SK-N-SH (cell line): ENCODE measurements around the gene PTS. TPM values are rescaled to one million over a fixed set of nuclear protein-coding genes. Genes with fewer than 3 reads are reported as not detected.

ENCODE experiments used
- CTCF ChIA-PET: fragments of 300-600, 350-600 bp; formaldehyde crosslinking; extraction: SDS; loops from one replicate; lab custom pipeline; 2021; lab: Yijun Ruan, JAX
- POLR2A ChIA-PET: fragments of 350-600 bp; sonication (Branson Sonifier 250); formaldehyde crosslinking; extraction: SDS; loops from one replicate; lab custom pipeline; 2020; ENCODE audit warnings: antibody characterized with exemption, inconsistent platforms; lab: Yijun Ruan, JAX
- DNase-seq: peaks from one replicate; pipeline ENCODE4 v3.0.0; 2012
- H2AFZ ChIP-seq: fragments of 200-600 bp; sonication (generic); 2 replicates; pipeline ENCODE4 v1.8.1; 2016; ENCODE audit warnings: antibody characterized with exemption, mild to moderate bottlenecking, low read depth
- H3F3A ChIP-seq: fragments of 200-600 bp; sonication (generic); replicated peaks from 2 replicates; pipeline ENCODE3; 2016; ENCODE audit warnings: antibody characterized with exemption, mild to moderate bottlenecking; ENCODE audit not compliant: insufficient read depth
- H3K27ac ChIP-seq, 2 experiments: fragments of 200-500 bp in 1 of 2; fragments of 200-600 bp in 1 of 2; sonication (Bioruptor generic) in 1 of 2; sonication (generic), shearing (Covaris generic) in 1 of 2; 2 replicates each; pipeline versions ENCODE4 v1.5.1 to v1.6.1; 2014 to 2016; ENCODE audit warnings: low read depth in 2 of 2, inconsistent platforms in 1 of 2, low read length in 1 of 2, mild to moderate bottlenecking in 1 of 2, mixed read lengths in 1 of 2
- H3K27me3 ChIP-seq: fragments of 200-600 bp; sonication (generic), shearing (Covaris generic); 2 replicates; pipeline ENCODE4 v1.6.1; 2016; ENCODE audit warnings: mixed run types; ENCODE audit not compliant: insufficient read depth
- H3K36me3 ChIP-seq, 2 experiments: fragments of 200-500 bp in 1 of 2; fragments of 200-600 bp in 1 of 2; sonication (Bioruptor generic) in 1 of 2; sonication (generic) in 1 of 2; replicated peaks in 1 of 2; 2 replicates each; pipeline versions ENCODE3 to v1.5.1; 2014 to 2016; ENCODE audit warnings: low read length in 1 of 2, mild to moderate bottlenecking in 1 of 2; ENCODE audit not compliant: insufficient read depth in 2 of 2, control insufficient read depth in 1 of 2
- H3K4me1 ChIP-seq, 2 experiments: fragments of 200-500 bp in 1 of 2; fragments of 200-600 bp in 1 of 2; sonication (Bioruptor generic) in 1 of 2; sonication (generic), shearing (Covaris generic) in 1 of 2; 2 replicates each; pipeline versions ENCODE4 v1.5.1 to v1.6.1; 2014 to 2016; ENCODE audit warnings: low read depth in 1 of 2, low read length in 1 of 2, mixed run types in 1 of 2; ENCODE audit not compliant: insufficient read depth in 2 of 2, control insufficient read depth in 1 of 2
- H3K4me2 ChIP-seq: fragments of 200-600 bp; sonication (generic), shearing (Covaris generic); 2 replicates; pipeline ENCODE4 v1.6.1; 2017; ENCODE audit warnings: mixed run types
- H3K4me3 ChIP-seq, 2 experiments: fragments of 200-500 bp in 1 of 2; fragments of 200-600 bp in 1 of 2; sonication (Bioruptor generic) in 1 of 2; sonication (generic), shearing (Covaris generic) in 1 of 2; 2 replicates each; pipeline versions ENCODE4 v1.5.1 to v1.8.1; 2014 to 2016; ENCODE audit warnings: low read depth in 2 of 2, inconsistent platforms in 1 of 2, low read length in 1 of 2, mild to moderate bottlenecking in 1 of 2, mixed read lengths in 1 of 2, moderate library complexity in 1 of 2
- H3K79me2 ChIP-seq: fragments of 200-600 bp; sonication (generic); 2 replicates; pipeline ENCODE4 v1.8.1; 2017; ENCODE audit warnings: mild to moderate bottlenecking; ENCODE audit not compliant: insufficient read depth
- H3K9ac ChIP-seq: fragments of 200-600 bp; sonication (generic); 2 replicates; pipeline ENCODE4 v1.6.1; 2017; ENCODE audit warnings: mixed run types
- H3K9me2 ChIP-seq: fragments of 200-600 bp; sonication (generic); 2 replicates; pipeline ENCODE4 v1.6.1; 2017; ENCODE audit warnings: mixed run types
- H3K9me3 ChIP-seq: fragments of 200-600 bp; sonication (generic); 2 replicates; pipeline ENCODE4 v1.6.1; 2017; ENCODE audit warnings: mixed run types, mild to moderate bottlenecking, moderate library complexity
- H4K20me1 ChIP-seq: fragments of 200-600 bp; sonication (generic); 2 replicates; pipeline ENCODE4 v1.6.1; 2017; ENCODE audit warnings: mild to moderate bottlenecking, mixed run types; ENCODE audit not compliant: insufficient read depth
- ELF1 ChIP-seq: IDR thresholded peaks from 2 replicates; pipeline ENCODE4 v1.4.0; 2012
- EP300 ChIP-seq, 2 experiments: IDR thresholded peaks; 2 replicates each; pipeline versions ENCODE4 v1.4.0 to v1.6.1; 2012; ENCODE audit warnings: borderline replicate concordance in 1 of 2, low read depth in 1 of 2, low read length in 1 of 2
- EZH2phosphoT487 ChIP-seq: fragments of 200-600 bp; sonication (generic); IDR thresholded peaks from 2 replicates; pipeline ENCODE4 v1.6.1; 2017; ENCODE audit warnings: low read depth, mixed run types, mild to moderate bottlenecking, antibody characterized with exemption, moderate library complexity, borderline replicate concordance
- FOSL2 ChIP-seq: IDR thresholded peaks from 2 replicates; pipeline ENCODE4 v1.4.0; 2012; ENCODE audit warnings: low read depth, mild to moderate bottlenecking, moderate library complexity, borderline replicate concordance
- GABPA ChIP-seq: IDR thresholded peaks from 2 replicates; pipeline ENCODE4 v1.4.0; 2012; ENCODE audit warnings: low read depth, mild to moderate bottlenecking
- JUND ChIP-seq: IDR thresholded peaks from 2 replicates; pipeline ENCODE4 v1.4.0; 2012
- MEF2A ChIP-seq: IDR thresholded peaks from 2 replicates; pipeline ENCODE4 v1.4.0; 2012; ENCODE audit warnings: low read depth, borderline replicate concordance
- NFIC ChIP-seq: IDR thresholded peaks from 2 replicates; pipeline ENCODE4 v1.4.0; 2012; ENCODE audit warnings: borderline replicate concordance
- RAD21 ChIP-seq: IDR thresholded peaks from 2 replicates; pipeline ENCODE4 v1.6.1; 2012; ENCODE audit warnings: mild to moderate bottlenecking, low read length
- RXRA ChIP-seq: IDR thresholded peaks from 2 replicates; pipeline ENCODE4 v1.4.0; 2012; ENCODE audit warnings: low read depth, mild to moderate bottlenecking, borderline replicate concordance
- SMC3 ChIP-seq: IDR thresholded peaks from 2 replicates; pipeline ENCODE4 v1.6.1; 2012; ENCODE audit warnings: low read depth, low read length, improper control_type of control experiment
- YY1 ChIP-seq: IDR thresholded peaks from 2 replicates; pipeline ENCODE4 v1.4.0; 2012; ENCODE audit warnings: low read depth, mild to moderate bottlenecking
- WGBS: methylation state at CpG from one replicate; pipeline ENCODE4 v1.1.6; 2017; ENCODE audit warnings: low lambda C conversion rate; 5-methylcytosine and 5-hydroxymethylcytosine counted together
- polyA plus RNA-seq, 3 experiments: library from polyadenylated mRNA; depleted of rRNA; stranded (reverse); fragments of >200 nt; gene quantifications; 2 replicates each; pipeline ENCODE4 v1.2.3, GENCODE V29; 2012
- TF ChIP-seq, protein P1 (sequence below): fragments of 150-350 bp; IDR thresholded peaks from 2 replicates; pipeline ENCODE4 v1.6.1; 2016; ENCODE audit warnings: mild to moderate bottlenecking, low read depth, low read length
- TF ChIP-seq, protein P2 (sequence below): IDR thresholded peaks from 2 replicates; pipeline ENCODE4 v1.6.1; 2012; ENCODE audit warnings: mild to moderate bottlenecking, low read depth, low read length, moderate library complexity
- TF ChIP-seq, protein P3 (sequence below): IDR thresholded peaks from 2 replicates; pipeline ENCODE4 v1.4.0; 2012; ENCODE audit warnings: low read depth
- TF ChIP-seq, protein P4 (sequence below): IDR thresholded peaks from 2 replicates; pipeline ENCODE4 v1.4.0; 2012; ENCODE audit warnings: low read depth, borderline replicate concordance
- TF ChIP-seq, protein P5 (sequence below): fragments of 200-600 bp; sonication (generic); IDR thresholded peaks from 2 replicates; pipeline ENCODE4 v1.6.1; 2017; ENCODE audit warnings: antibody characterized with exemption, mild to moderate bottlenecking, moderate library complexity

Gene PTS
- polyA plus RNA-seq, 1 of the 3 experiments (the other 2 are of a cell fraction): 54.0 TPM

DNA sequence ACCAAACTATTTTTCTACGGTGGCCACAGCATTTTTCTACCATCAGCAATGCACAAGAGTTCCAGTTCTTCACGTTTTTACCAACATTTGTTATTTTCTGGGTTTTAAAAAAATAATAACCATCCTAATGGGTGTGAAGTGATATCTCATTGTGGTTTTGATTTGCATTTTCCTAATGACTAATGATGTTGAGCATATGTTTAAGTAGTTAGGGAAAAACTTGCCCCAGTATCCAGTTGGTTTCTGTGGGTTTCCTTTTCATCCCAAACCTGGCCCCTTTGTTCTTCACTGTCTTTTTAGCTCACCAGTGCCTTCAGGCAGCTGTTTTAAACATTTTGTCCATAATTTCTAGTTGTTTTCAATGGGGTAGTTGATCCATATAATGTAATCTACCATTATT, 14.7 kb upstream of the PTS start (continued):
- TF ChIP-seq, protein P1, sequence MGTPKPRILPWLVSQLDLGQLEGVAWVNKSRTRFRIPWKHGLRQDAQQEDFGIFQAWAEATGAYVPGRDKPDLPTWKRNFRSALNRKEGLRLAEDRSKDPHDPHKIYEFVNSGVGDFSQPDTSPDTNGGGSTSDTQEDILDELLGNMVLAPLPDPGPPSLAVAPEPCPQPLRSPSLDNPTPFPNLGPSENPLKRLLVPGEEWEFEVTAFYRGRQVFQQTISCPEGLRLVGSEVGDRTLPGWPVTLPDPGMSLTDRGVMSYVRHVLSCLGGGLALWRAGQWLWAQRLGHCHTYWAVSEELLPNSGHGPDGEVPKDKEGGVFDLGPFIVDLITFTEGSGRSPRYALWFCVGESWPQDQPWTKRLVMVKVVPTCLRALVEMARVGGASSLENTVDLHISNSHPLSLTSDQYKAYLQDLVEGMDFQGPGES: no peak
- TF ChIP-seq YY1 (no peak), EZH2phosphoT487 (no peak), GABPA (no peak), SMC3 (no peak), RAD21 (no peak), FOSL2 (no peak), RXRA (no peak), MEF2A (no peak)
- TF ChIP-seq, protein P2, sequence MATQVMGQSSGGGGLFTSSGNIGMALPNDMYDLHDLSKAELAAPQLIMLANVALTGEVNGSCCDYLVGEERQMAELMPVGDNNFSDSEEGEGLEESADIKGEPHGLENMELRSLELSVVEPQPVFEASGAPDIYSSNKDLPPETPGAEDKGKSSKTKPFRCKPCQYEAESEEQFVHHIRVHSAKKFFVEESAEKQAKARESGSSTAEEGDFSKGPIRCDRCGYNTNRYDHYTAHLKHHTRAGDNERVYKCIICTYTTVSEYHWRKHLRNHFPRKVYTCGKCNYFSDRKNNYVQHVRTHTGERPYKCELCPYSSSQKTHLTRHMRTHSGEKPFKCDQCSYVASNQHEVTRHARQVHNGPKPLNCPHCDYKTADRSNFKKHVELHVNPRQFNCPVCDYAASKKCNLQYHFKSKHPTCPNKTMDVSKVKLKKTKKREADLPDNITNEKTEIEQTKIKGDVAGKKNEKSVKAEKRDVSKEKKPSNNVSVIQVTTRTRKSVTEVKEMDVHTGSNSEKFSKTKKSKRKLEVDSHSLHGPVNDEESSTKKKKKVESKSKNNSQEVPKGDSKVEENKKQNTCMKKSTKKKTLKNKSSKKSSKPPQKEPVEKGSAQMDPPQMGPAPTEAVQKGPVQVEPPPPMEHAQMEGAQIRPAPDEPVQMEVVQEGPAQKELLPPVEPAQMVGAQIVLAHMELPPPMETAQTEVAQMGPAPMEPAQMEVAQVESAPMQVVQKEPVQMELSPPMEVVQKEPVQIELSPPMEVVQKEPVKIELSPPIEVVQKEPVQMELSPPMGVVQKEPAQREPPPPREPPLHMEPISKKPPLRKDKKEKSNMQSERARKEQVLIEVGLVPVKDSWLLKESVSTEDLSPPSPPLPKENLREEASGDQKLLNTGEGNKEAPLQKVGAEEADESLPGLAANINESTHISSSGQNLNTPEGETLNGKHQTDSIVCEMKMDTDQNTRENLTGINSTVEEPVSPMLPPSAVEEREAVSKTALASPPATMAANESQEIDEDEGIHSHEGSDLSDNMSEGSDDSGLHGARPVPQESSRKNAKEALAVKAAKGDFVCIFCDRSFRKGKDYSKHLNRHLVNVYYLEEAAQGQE: no peak

DNA sequence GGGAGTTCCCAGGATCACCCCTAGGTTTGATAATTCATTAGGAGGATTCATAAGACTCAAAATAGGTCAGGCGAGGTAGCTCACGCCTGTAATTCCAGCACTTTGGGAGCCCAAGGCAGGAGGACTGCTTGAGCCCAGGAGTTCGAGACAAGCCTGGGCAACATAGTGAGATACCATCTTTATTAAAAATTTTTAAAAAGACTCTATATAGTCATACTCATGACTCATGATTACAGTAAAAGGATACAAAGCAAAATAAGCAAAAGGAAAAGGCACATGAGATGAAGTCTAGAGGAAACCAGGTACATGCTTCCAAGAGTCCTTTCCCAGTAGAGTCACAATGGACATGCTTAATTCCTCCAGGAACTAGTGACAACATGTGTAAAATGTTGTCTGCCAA, 13.9 kb upstream of the PTS start:
- H3K79me2 ChIP-seq: no peaks in the 10 kb centered on the region
- no peak for DNase-seq
- TF ChIP-seq EP300 (IDR thresholded peaks at IDR 0.05; ENCODE audit: borderline replicate concordance in 1 of 2, low read depth in 1 of 2, low read length in 1 of 2) (no peak), NFIC (no peak), ELF1 (no peak), EZH2phosphoT487 (no peak), GABPA (no peak), JUND (no peak)
- TF ChIP-seq, protein P3, sequence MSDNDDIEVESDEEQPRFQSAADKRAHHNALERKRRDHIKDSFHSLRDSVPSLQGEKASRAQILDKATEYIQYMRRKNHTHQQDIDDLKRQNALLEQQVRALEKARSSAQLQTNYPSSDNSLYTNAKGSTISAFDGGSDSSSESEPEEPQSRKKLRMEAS: no peak
- TF ChIP-seq, protein P2: no peak
- TF ChIP-seq, protein P1: no peak
- TF ChIP-seq, protein P4, sequence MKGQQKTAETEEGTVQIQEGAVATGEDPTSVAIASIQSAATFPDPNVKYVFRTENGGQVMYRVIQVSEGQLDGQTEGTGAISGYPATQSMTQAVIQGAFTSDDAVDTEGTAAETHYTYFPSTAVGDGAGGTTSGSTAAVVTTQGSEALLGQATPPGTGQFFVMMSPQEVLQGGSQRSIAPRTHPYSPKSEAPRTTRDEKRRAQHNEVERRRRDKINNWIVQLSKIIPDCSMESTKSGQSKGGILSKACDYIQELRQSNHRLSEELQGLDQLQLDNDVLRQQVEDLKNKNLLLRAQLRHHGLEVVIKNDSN: no peak
- TF ChIP-seq, protein P5, sequence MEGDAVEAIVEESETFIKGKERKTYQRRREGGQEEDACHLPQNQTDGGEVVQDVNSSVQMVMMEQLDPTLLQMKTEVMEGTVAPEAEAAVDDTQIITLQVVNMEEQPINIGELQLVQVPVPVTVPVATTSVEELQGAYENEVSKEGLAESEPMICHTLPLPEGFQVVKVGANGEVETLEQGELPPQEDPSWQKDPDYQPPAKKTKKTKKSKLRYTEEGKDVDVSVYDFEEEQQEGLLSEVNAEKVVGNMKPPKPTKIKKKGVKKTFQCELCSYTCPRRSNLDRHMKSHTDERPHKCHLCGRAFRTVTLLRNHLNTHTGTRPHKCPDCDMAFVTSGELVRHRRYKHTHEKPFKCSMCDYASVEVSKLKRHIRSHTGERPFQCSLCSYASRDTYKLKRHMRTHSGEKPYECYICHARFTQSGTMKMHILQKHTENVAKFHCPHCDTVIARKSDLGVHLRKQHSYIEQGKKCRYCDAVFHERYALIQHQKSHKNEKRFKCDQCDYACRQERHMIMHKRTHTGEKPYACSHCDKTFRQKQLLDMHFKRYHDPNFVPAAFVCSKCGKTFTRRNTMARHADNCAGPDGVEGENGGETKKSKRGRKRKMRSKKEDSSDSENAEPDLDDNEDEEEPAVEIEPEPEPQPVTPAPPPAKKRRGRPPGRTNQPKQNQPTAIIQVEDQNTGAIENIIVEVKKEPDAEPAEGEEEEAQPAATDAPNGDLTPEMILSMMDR: no peak

More for the DNA sequence above, 13.9 kb upstream of the PTS start:
- ChIA-PET POLR2A (no interaction called here), CTCF (interaction anchor here (0.8 to 2.1 kb wide), 3 partner anchors 37 to 76 kb away, joined by 3 to 10 read pairs (median 4); partner anchors contain the start of gene BCO2)
- no peak overlapping the region for H3K27ac ChIP-seq
- no peaks in the 10 kb centered on the region for H3K9me2 ChIP-seq
- H3K36me3 ChIP-seq: no peaks in the 10 kb centered on the region
- WGBS: 86% methylated on average over 3 of the region's 3 CpGs
- H3F3A ChIP-seq: no peaks in the 10 kb centered on the region
- H3K4me3 ChIP-seq: no peak overlapping the region
- no peak overlapping the region for H2AFZ ChIP-seq
- H3K9ac ChIP-seq: no peak overlapping the region
- no peaks in the 10 kb centered on the region for H3K27me3 ChIP-seq
- H3K4me1 ChIP-seq: no peaks in the 10 kb centered on the region; a peak in 1 of 4 replicates
- H3K9me3 ChIP-seq: no peaks in the 10 kb centered on the region
- no peak overlapping the region for H3K4me2 ChIP-seq
- H4K20me1 ChIP-seq: no peaks in the 10 kb centered on the region
